PC-3 (cell line): ENCODE results near the gene KRTAP10-2. TPM values are rescaled to one million over a fixed set of nuclear protein-coding genes. Genes with fewer than 3 reads are reported as not detected.
A peak's percentile ranks its signal among the peaks of the same experiment; 100 is the strongest.
"Not testable (repeated sequence)": the region's sequence is repeated elsewhere in the genome, so short reads cannot be mapped to it uniquely, and the experiment has no call there.

ENCODE experiments used
- ATAC-seq: fragments of 200-7000 bp; cut with Tn5 transposase; 2 replicates; pipeline ENCODE4 v1.9.1; 2020; ENCODE audit warnings: mild to moderate bottlenecking, moderate library complexity
- BruUV-seq: library from RNA; stranded (reverse); fragments of 400-500 nt; replicated peaks from 2 replicates; lab custom pipeline; 2021; lab: Mats Ljungman, UMichigan
- CTCF ChIA-PET: fragments of 300-600 bp; sonication (Branson Sonifier 250); formaldehyde crosslinking; loops from one replicate; lab custom pipeline; 2022; ENCODE audit warnings: antibody characterized with exemption; lab: Charles Lee
- POLR2A ChIA-PET: fragments of 300-600 bp; sonication (Branson Sonifier 250); formaldehyde crosslinking; loops from one replicate; lab custom pipeline; 2022; ENCODE audit warnings: antibody characterized with exemption; ENCODE audit not compliant: unreplicated experiment; lab: Charles Lee
- DNase-seq: peaks from one replicate; pipeline ENCODE4 v3.0.0-alpha.2; 2015
- H2AFZ ChIP-seq: fragments of 300-600 bp; sonication (generic); 2 replicates; pipeline ENCODE4 v1.6.0; 2016; ENCODE audit warnings: antibody characterized with exemption, low read length
- H3F3A ChIP-seq: fragments of 300-600 bp; sonication (generic); one replicate; pipeline ENCODE4 v1.6.0; 2017; ENCODE audit warnings: antibody characterized with exemption, low read length, control low read depth, mild to moderate bottlenecking; ENCODE audit not compliant: unreplicated experiment
- H3K27ac ChIP-seq: fragments of 300-600 bp; sonication (generic); 2 replicates; pipeline ENCODE4 v1.5.1; 2016; ENCODE audit warnings: mild to moderate bottlenecking, low read length
- H3K27me3 ChIP-seq: fragments of 300-600 bp; sonication (generic); 2 replicates; pipeline ENCODE4 v1.6.1; 2016; ENCODE audit warnings: low read length, mixed read lengths
- H3K36me3 ChIP-seq: fragments of 300-600 bp; sonication (generic); 2 replicates; pipeline ENCODE4 v1.6.1; 2016; ENCODE audit warnings: low read depth, mixed run types, low read length, mixed read lengths
- H3K4me1 ChIP-seq: fragments of 300-600 bp; sonication (generic); 2 replicates; pipeline ENCODE4 v1.5.1; 2016; ENCODE audit warnings: low read length; ENCODE audit not compliant: insufficient read depth
- H3K4me2 ChIP-seq: fragments of 300-600 bp; sonication (generic); 2 replicates; pipeline ENCODE4 v1.6.0; 2016; ENCODE audit warnings: low read length
- H3K4me3 ChIP-seq: fragments of 300-600 bp; sonication (generic); 2 replicates; pipeline ENCODE4 v1.5.1; 2016; ENCODE audit warnings: mild to moderate bottlenecking, low read length, mixed read lengths
- H3K79me2 ChIP-seq: fragments of 300-600 bp; sonication (generic); 2 replicates; pipeline ENCODE4 v1.6.1; 2017; ENCODE audit warnings: low read length, mixed read lengths
- H3K9ac ChIP-seq: fragments of 300-600 bp; sonication (generic); 2 replicates; pipeline ENCODE4 v1.6.0; 2016; ENCODE audit warnings: mild to moderate bottlenecking, low read length
- H3K9me2 ChIP-seq: fragments of 300-600 bp; sonication (generic); replicated peaks from 2 replicates; pipeline ENCODE4 v1.6.1; 2016; ENCODE audit warnings: mixed run types, low read length, mixed read lengths
- H3K9me3 ChIP-seq: fragments of 300-600 bp; sonication (generic); 2 replicates; pipeline ENCODE4 v1.6.1; 2016; ENCODE audit warnings: low read length, mixed read lengths
- H4K20me1 ChIP-seq: fragments of 300-600 bp; sonication (generic); 2 replicates; pipeline ENCODE4 v1.6.1; 2016; ENCODE audit warnings: low read length, mixed read lengths
- EZH2 ChIP-seq: fragments of 300-600 bp; sonication (generic); IDR thresholded peaks from one replicate; pipeline ENCODE4 v1.6.1; 2017; ENCODE audit warnings: antibody characterized with exemption, mild to moderate bottlenecking, low read length; ENCODE audit not compliant: unreplicated experiment
- EZH2phosphoT487 ChIP-seq: fragments of 300-600 bp; sonication (generic); IDR thresholded peaks from 2 replicates; pipeline ENCODE4 v1.6.1; 2018; ENCODE audit warnings: mild to moderate bottlenecking, antibody characterized with exemption, low read length, borderline replicate concordance
- intact Hi-C: fragments of 100-400 bp; cut with micrococcal nuclease; formaldehyde crosslinking; loops from 2 replicates; pipeline ENCODE4 v1.9.0; 2023
- total RNA-seq: library from RNA; depleted of rRNA; stranded (reverse); fragments of >200 nt; gene quantifications from 2 replicates; pipeline ENCODE4 v1.2.3, GENCODE V29; 2014
- TF ChIP-seq, protein P1 (sequence below): fragments of 300-600 bp; sonication (generic); conservative IDR thresholded peaks from 2 replicates; pipeline ENCODE4 v1.5.1; 2017; ENCODE audit warnings: antibody characterized with exemption, low read depth, mild to moderate bottlenecking, low read length

Gene KRTAP10-2
- total RNA-seq, 1 experiment from 2014 or later = not detected

DNA sequence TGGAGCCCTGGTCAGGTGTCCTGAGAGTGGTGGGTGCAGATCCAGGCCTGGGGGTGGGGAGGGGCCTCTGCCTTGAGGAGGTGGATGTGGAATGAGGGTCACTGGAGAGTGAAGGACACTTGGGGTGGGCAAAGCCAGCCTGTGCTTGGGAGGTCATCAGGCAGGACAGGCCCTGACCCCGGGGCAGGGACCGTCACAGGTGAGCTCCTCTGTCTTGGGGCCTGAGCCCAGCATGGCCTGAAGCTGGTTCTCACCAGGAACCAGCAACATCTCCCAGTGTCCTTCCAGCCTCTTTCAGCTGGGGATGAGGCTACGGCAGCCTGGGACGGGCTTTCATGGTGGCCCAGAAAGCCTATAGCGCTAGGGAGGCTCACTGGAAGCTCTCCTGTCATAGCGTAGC is 831 bp upstream of the KRTAP10-2 start:
- Histone ChIP-seq H4K20me1 (no peaks in the 10 kb centered on the region), H3K36me3 (no peaks in the 10 kb centered on the region), H3F3A (no peaks in the 10 kb centered on the region), H3K79me2 (no peaks in the 10 kb centered on the region), H3K9me3 (0 out of 2 replicates have a peak, but pooled peaks cover under 1% of the 10 kb centered on the region), H3K4me1 (no peaks in the 10 kb centered on the region), H3K4me2 (no peak overlapping the region), H3K9ac (no peak overlapping the region), H3K9me2 (no peaks in the 10 kb centered on the region), H3K27ac (no peak overlapping the region), H3K27me3 (no peaks in the 10 kb centered on the region), H2AFZ (no peak overlapping the region), H3K4me3 (no peak overlapping the region)
- DNase-seq = no peak
- POLR2A ChIA-PET = no interaction called here
- BruUV-seq = no TSS peak
- ATAC-seq = no peak
- TF ChIP-seq EZH2 = no peak
- no peak for TF ChIP-seq EZH2phosphoT487
- TF ChIP-seq, protein P1, sequence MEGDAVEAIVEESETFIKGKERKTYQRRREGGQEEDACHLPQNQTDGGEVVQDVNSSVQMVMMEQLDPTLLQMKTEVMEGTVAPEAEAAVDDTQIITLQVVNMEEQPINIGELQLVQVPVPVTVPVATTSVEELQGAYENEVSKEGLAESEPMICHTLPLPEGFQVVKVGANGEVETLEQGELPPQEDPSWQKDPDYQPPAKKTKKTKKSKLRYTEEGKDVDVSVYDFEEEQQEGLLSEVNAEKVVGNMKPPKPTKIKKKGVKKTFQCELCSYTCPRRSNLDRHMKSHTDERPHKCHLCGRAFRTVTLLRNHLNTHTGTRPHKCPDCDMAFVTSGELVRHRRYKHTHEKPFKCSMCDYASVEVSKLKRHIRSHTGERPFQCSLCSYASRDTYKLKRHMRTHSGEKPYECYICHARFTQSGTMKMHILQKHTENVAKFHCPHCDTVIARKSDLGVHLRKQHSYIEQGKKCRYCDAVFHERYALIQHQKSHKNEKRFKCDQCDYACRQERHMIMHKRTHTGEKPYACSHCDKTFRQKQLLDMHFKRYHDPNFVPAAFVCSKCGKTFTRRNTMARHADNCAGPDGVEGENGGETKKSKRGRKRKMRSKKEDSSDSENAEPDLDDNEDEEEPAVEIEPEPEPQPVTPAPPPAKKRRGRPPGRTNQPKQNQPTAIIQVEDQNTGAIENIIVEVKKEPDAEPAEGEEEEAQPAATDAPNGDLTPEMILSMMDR = no peak
- CTCF ChIA-PET = no interaction called here
- intact Hi-C loops = no loop called here

DNA sequence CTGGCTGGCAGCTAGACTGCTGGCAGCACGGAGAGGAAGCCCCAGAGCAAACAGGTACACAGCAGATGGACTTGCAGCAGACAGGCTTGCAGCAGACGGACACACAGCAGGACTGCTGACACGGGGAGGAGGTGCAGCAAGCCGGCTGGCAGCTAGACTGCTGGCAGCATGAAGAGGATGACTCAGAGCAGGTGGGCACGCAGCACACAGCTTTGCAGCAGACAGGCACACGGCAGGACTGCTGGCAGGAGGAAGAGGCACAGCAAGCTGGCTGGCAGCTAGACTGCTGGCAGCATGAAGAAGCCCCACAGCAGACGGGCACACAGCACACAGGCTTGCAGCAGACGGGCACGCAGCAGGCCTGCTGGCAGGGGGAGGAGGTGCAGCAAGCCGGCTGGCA is 498 bp downstream of the KRTAP10-2 start:
- Histone ChIP-seq H4K20me1 (no peaks in the 10 kb centered on the region), H3K9me2 (no peaks in the 10 kb centered on the region), H3K27me3 (no peaks in the 10 kb centered on the region), H3K9me3 (peaks cover 7% of the 10 kb centered on the region; the same call in 1 of the 2 replicates), H3F3A (no peaks in the 10 kb centered on the region), H3K36me3 (no peaks in the 10 kb centered on the region), H2AFZ (no peak overlapping the region), H3K79me2 (no peaks in the 10 kb centered on the region), H3K9ac (no peak overlapping the region), H3K4me2 (no peak overlapping the region), H3K27ac (no peak overlapping the region), H3K4me1 (no peaks in the 10 kb centered on the region), H3K4me3 (no peak overlapping the region)
- TF ChIP-seq, protein P1 = no peak
- TF ChIP-seq EZH2phosphoT487 (no peak), EZH2 (no peak)
- POLR2A ChIA-PET = no interaction called here
- peak; percentile 45; the same call in 1 of the 2 replicates for ATAC-seq
- no TSS peak for BruUV-seq
- CTCF ChIA-PET = no interaction called here
- peak; percentile 2 for DNase-seq
- intact Hi-C loops = no loop called here

- H4K20me1 ChIP-seq, H3K27ac ChIP-seq, H3F3A ChIP-seq, H3K4me1 ChIP-seq, intact Hi-C loops, ATAC-seq, H2AFZ ChIP-seq, H3K4me2 ChIP-seq, POLR2A ChIA-PET, H3K27me3 ChIP-seq, H3K9me2 ChIP-seq, H3K9ac ChIP-seq, H3K79me2 ChIP-seq, CTCF ChIA-PET, H3K4me3 ChIP-seq, DNase-seq, BruUV-seq, H3K9me3 ChIP-seq, H3K36me3 ChIP-seq: not testable (repeated sequence)
These were observed 1.0 kb downstream of the KRTAP10-2 start for GRCh38 chr21:44550285-44550684.
